Fibroblast of peridontal ligament (primary cell): ENCODE data around the gene PDIA5.
"Not testable (repeated sequence)": the region's sequence is repeated elsewhere in the genome, so short reads cannot be mapped to it uniquely, and the experiment has no call there.

Experiments used
- DNase-seq: peaks from one replicate; pipeline ENCODE4 v3.0.0-alpha.2; 2010; ENCODE audit errors: extremely low read depth

PDIA5 gene

GRCh38 chr3:123147754-123148535 lies 81.1 kb downstream of the PDIA5 start:
- DNase-seq, result no peak

DNA sequence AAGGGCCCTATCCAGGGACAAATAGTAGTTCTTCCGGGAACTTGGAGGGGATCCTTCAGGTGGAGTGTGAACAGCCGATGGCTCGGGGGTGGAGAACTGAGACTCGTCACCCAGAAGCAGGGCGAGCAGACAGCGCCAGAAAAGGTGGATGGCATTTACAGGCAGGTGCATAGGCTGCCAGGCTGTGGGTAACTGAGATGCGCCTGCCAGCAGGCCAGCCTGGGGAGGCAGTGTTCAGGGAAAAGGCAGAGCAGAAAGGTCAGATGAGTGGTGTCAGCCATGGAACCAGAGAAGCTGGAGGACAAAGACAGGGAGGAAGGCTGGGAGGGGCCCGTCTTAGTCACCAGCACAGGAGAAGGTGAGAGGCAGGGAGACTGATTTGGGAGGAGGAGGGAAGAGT lies 81.9 kb downstream of the PDIA5 start:
- DNase-seq, result no peak

GRCh38 chr3:123149525-123149924 lies 82.7 kb downstream of the PDIA5 start:
- DNase-seq, result no peak

GRCh38 chr3:123150449-123151215 lies 83.8 kb downstream of the PDIA5 start:
- DNase-seq, result no peak

GRCh38 chr3:123151251-123151705 lies 84.5 kb downstream of the PDIA5 start:
- DNase-seq, result no peak

- DNase-seq, result not testable (repeated sequence)
These were observed 85.1 kb downstream of the PDIA5 start for GRCh38 chr3:123151853-123152420.

GRCh38 chr3:123152687-123153086 lies 85.9 kb downstream of the PDIA5 start:
- DNase-seq, result no peak

DNA sequence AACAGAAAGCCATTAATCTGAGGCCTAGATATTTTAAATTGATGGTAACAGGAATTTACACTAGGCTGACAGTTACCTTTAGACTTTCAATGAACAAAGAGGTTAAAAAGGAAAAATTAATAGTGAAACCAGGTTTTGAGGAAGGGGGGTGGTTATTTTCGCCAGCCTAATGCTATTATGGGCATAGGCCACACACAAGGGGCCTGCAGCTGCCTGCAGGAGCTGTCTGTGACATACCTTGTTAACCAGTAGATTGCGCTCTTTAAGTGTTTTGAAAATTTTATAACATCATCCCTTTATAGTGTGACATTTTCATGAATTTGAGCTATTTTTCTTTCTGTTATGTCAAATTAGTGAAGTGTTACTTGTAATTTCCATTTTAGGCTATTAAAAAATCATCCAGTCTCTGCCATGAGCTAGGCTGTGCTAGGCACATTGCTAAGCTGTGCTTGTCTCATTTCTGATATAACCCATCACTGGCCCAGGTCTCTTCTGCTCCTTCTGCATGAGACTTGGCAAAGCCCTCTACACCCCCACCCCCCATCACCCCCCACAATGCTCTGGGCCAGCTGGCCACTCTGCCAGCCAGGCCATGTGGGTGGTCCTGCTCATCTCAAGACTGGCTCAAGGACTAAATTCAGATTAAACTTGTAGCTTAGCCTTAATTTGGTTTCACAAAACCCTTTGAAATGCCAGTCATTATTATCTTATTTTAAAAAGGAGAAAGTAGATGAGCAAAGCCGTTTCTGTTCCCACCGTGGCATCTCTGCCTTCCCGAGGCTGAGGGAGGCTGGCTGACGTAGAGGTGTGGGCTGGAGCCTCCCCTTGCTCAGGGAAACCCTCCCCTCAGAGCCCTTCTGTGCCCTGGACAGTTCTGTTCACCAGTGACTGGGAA lies 86.5 kb downstream of the PDIA5 start:
- DNase-seq, result no peak

DNA sequence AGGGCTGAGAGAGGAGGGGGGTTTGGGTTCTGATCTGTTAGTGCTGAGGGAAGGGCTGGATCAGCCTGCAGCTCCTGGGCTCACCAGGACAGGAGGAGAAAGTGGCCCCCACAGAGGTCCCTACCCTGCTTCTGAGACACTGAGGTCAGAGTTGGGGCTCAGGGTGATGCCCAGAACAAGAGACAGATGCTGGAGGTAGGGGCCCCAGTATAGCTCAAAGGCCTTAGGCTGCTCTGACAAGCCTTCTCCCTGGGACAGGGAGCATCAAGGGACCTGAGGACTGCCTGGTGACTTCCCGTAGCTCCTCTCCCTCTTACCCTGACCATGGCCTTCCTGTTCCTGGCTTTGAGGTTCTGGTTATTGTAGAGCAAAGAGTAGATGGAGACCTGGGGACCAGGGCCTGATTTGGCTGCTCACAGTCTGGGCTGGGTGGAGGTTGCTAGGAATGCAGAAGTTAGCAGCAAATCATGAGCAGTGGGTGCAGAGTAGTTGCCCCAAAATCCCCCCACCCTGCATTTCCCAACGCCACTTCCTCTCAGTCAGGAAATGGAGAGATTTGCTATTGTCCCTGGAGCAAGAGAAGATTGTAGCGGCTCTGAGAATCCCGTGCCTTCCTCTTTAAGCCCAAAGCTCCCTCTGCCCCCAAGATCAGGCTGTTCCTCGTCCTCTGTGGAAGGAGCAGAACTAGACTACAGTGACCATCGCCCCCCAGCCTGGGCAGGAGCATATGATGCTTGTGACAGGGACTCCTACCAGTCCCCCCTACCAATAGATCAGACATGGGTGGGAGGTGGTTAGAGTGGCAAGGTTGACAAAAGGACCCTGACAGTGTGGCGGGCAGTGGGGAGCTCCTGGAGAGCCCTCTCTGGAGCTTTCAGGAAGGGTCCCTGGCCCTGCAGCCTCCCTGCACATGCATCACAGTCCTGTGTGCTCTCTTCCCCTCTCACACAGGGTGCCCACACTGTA lies 87.5 kb downstream of the PDIA5 start:
- DNase-seq, result no peak

DNA sequence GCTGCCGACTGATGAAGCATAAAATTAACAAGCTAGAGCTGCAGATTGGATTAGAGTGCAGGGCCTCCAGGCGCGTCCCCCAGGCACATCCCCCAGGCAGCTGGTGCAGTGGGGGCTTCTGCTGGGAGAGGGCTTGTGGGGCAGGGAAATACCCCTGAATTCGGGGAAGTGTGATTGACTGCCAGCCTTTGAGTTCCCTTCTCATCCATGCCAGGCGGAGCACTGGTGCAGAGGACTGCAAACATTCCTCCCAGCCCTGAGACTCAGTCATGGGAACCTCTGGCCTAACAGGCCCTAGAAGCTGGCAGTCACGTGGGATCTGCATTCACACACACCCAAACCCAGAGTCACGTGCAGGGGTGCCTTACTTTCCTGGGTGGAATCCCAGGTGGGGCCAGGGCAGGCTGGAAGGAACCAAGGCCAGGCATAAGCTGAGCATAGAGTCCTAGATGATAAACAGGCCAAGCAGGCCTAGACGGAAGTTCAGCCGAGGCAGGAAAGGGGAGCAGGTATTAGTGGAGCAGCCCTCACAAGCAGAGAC lies 88.7 kb downstream of the PDIA5 start:
- DNase-seq, result no peak

GRCh38 chr3:123156276-123156995 lies 89.6 kb downstream of the PDIA5 start:
- no peak for DNase-seq

- DNase-seq, result no peak
These were observed 90.4 kb downstream of the PDIA5 start for GRCh38 chr3:123157209-123157597.

DNA sequence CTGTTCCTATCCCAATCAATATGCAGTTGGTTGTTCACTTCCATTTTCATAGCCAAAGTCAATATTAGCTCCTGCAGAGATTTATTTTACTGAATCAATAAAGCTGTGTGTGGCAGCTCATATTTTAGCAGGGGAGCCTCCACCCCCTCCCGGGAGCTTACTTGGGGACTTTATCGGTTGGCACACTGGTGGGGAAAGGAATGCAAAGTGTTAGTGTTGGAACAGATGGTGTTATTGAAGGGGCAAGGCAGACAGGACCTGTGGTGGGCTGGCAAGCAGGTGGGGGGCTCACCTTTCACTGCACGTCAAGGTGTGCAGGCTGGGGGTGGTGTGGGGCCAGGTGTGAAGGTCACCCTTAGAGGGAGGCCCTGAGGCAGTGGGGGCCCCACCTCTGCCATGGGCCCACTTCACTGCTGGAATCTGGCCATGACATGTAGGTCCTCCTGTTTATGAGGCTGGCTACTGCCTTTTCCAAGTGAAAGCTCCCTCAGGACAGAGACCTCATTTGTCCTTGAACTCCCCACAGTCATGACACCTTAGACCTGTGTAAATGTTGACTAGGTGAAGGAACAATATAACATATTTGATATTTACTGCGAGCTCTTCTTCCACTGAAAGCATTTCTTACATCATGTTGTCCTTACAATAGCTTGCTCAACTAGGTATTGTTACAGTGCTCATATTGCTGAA lies 90.9 kb downstream of the PDIA5 start:
- no peak for DNase-seq

DNA sequence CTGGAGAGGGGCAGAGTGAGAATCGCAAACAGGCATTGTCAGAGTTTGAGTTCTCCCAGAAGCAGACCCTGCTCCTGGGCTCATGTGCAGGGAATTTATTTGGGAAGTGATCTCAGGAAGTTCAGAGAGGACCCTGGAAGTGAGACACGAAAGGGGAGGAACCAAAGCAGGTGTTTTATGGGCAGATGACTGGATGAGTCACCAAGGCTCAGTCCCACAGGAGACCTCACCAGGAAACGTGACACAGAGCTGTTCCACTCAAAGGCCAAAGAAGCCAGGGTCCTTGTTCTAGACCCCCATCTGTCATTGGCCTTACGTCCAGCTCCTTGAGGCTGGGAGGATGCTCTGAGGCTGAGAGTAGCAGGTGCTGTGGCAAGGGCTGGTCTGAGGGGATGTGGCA lies 91.5 kb downstream of the PDIA5 start:
- DNase-seq, result no peak

GRCh38 chr3:123158899-123159390 lies 92.1 kb downstream of the PDIA5 start:
- DNase-seq, result no peak

GRCh38 chr3:123159926-123160635 lies 93.3 kb downstream of the PDIA5 start:
- DNase-seq, result peak; percentile 72

- DNase-seq, result no peak
These were observed 94.3 kb downstream of the PDIA5 start for GRCh38 chr3:123161167-123161566.

- DNase-seq, result no peak
These were observed 96.3 kb downstream of the PDIA5 start for GRCh38 chr3:123163141-123163540.
